K562 (cell line): ENCODE data around the gene ATG7. TPM values are rescaled to one million over a fixed set of nuclear protein-coding genes. Genes with fewer than 3 reads are reported as not detected.

Source experiments
- ARID1B ChIP-seq: fragments of 450-650 bp; IDR thresholded peaks from 2 replicates; pipeline ENCODE4 v1.6.1; 2016; ENCODE audit warnings: antibody characterized with exemption, mild to moderate bottlenecking, inconsistent platforms
- CBFB ChIP-seq: sonication (generic); formaldehyde crosslinking; IDR thresholded peaks from 2 replicates; pipeline ENCODE4 v1.4.0; 2020; ENCODE audit warnings: mild to moderate bottlenecking, missing genetic modification reagents
- ESRRA ChIP-seq: fragments of 450-650 bp; IDR thresholded peaks from 2 replicates; pipeline ENCODE4 v1.6.1; 2014; ENCODE audit warnings: low read depth, mild to moderate bottlenecking, moderate library complexity, borderline replicate concordance
- KHSRP ChIP-seq: fragments of 450-650 bp; IDR thresholded peaks from 2 replicates; pipeline ENCODE4 v1.6.1; 2017
- KLF6 ChIP-seq: fragments of 250-450 bp; sonication (Bioruptor Pico); IDR thresholded peaks from 2 replicates; pipeline ENCODE4 v1.4.0; 2020; ENCODE audit warnings: mild to moderate bottlenecking, moderate library complexity, borderline replicate concordance
- NFE2L1 ChIP-seq: fragments of 450-650 bp; IDR thresholded peaks from 2 replicates; pipeline ENCODE4 v1.6.1; 2016; ENCODE audit warnings: missing genetic modification characterization, low read depth, mild to moderate bottlenecking, missing compliant biosample characterization, moderate library complexity, borderline replicate concordance
- PTTG1 ChIP-seq: fragments of 450-650 bp; IDR thresholded peaks from 2 replicates; pipeline ENCODE4 v1.6.1; 2016; ENCODE audit warnings: low read depth, mild to moderate bottlenecking, missing genetic modification characterization, missing compliant biosample characterization
- PYGO2 ChIP-seq: fragments of 450-650 bp; IDR thresholded peaks from 2 replicates; pipeline ENCODE4 v1.6.1; 2016; ENCODE audit warnings: mild to moderate bottlenecking, missing genetic modification characterization, moderate library complexity, missing compliant biosample characterization
- SAP30 ChIP-seq: fragments of 200-600 bp; sonication (generic); IDR thresholded peaks from 2 replicates; pipeline ENCODE4 v1.6.1; 2012; ENCODE audit warnings: borderline replicate concordance, low read depth, mild to moderate bottlenecking, moderate library complexity, low read length, control low read depth, inconsistent platforms; ENCODE audit not compliant: insufficient read depth, poor library complexity, severe bottlenecking
- SETDB1 ChIP-seq: IDR thresholded peaks from one replicate; pipeline ENCODE4 v1.6.1; 2012; ENCODE audit warnings: low read length, control low read depth, inconsistent platforms
- SRF ChIP-seq, 2 experiments: fragments of 250-450, 450-650 bp in 1 of 2; sonication (Bioruptor Pico) in 1 of 2; sonication (generic) in 1 of 2; formaldehyde crosslinking; IDR thresholded peaks; 2 replicates each; pipeline versions ENCODE4 v1.5.0 to v1.5.1; 2020 to 2022; ENCODE audit warnings: mild to moderate bottlenecking in 1 of 2, missing genetic modification reagents in 1 of 2
- SRSF7 ChIP-seq: fragments of 200-400 bp; formaldehyde crosslinking; optimal IDR thresholded peaks from 2 replicates; pipeline ENCODE3; 2017; ENCODE audit warnings: mild to moderate bottlenecking, low read depth, low read length
- TAF9B ChIP-seq: fragments of 450-650 bp; IDR thresholded peaks from 2 replicates; pipeline ENCODE4 v1.6.1; 2018; ENCODE audit warnings: mild to moderate bottlenecking; ENCODE audit not compliant: partially characterized antibody
- ZKSCAN1 ChIP-seq: fragments of 150-350 bp; IDR thresholded peaks from 2 replicates; pipeline ENCODE4 v1.6.1; 2016; ENCODE audit warnings: low read depth, low read length
- ZNF197 ChIP-seq: fragments of 200-800 bp; sonication (Bioruptor generic); IDR thresholded peaks from 2 replicates; pipeline ENCODE4 v1.6.1; 2016; ENCODE audit warnings: low read depth, missing genetic modification characterization, missing compliant biosample characterization
- ZNF212 ChIP-seq: fragments of 450-650 bp; formaldehyde crosslinking; IDR thresholded peaks from 2 replicates; pipeline ENCODE4 v1.4.0; 2020; ENCODE audit warnings: mild to moderate bottlenecking
- ZNF253 ChIP-seq: fragments of 250-450 bp; sonication (Bioruptor Pico); conservative IDR thresholded peaks from 2 replicates; pipeline ENCODE4 v1.6.1; 2021; ENCODE audit warnings: mild to moderate bottlenecking
- ZNF551 ChIP-seq: fragments of 250-450 bp; sonication (Bioruptor Pico); IDR thresholded peaks from 2 replicates; pipeline ENCODE4 v1.5.0; 2021; ENCODE audit warnings: mild to moderate bottlenecking, moderate library complexity
- ZNF584 ChIP-seq: fragments of 200-800 bp; sonication (Bioruptor generic); IDR thresholded peaks from 2 replicates; pipeline ENCODE4 v1.6.1; 2016; ENCODE audit warnings: low read depth, mild to moderate bottlenecking, missing genetic modification characterization, missing compliant biosample characterization
- polyA plus RNA-seq, 8 experiments: library from polyadenylated mRNA; depleted of rRNA in 4 of 8; stranded (reverse) in 5 of 8; unstranded in 3 of 8; fragments of >200 nt; fragmentation: Nextera tagmentation in 2 of 8; fragmentation: Illumina TruSeq in 1 of 8; extraction: Ambion mirVana in 2 of 8; extraction: Trizol in 1 of 8; gene quantifications; 2 replicates each; pipeline versions ENCODE4 v1.2.1 to v1.2.3, GENCODE V29; 2011 to 2014; ENCODE audit warnings: inconsistent platforms in 1 of 8, missing spikeins in 1 of 8
- total RNA-seq, 7 experiments: library from RNA; depleted of rRNA in 6 of 7; stranded (reverse); fragments of >200 nt in 6 of 7; fragmentation: Illumina TruSeq in 2 of 7; extraction: Trizol in 2 of 7; gene quantifications; 2 replicates each; pipeline versions ENCODE4 v1.2.1 to v1.2.3, GENCODE V29; 2011 to 2021; ENCODE audit warnings: low replicate concordance in 1 of 7
- TF ChIP-seq, protein P1 (sequence below), 2 experiments: fragments of 450-650 bp; IDR thresholded peaks; 2 replicates each; pipeline ENCODE4 v1.6.1; 2016
- TF ChIP-seq, protein P2 (sequence below): fragments of 450-650 bp; formaldehyde crosslinking; conservative IDR thresholded peaks from 2 replicates; pipeline ENCODE4 v1.4.0; 2022; ENCODE audit warnings: mild to moderate bottlenecking, missing genetic modification characterization
- TF ChIP-seq, protein P3 (sequence below), 2 experiments: fragments of 450-650 bp in 1 of 2; sonication (generic) in 1 of 2; formaldehyde crosslinking in 1 of 2; IDR thresholded peaks in 1 of 2; conservative IDR thresholded peaks in 1 of 2; 2 replicates each; pipeline versions ENCODE4 v1.6.1 to v1.8.1; 2016 to 2023; ENCODE audit warnings: mild to moderate bottlenecking in 2 of 2, moderate library complexity in 2 of 2, inconsistent platforms in 1 of 2, missing genetic modification reagents in 1 of 2

Gene ATG7
- total and polyA plus RNA-seq, 9 of the 15 experiments (the other 6 are each of a cell fraction or from before 2014, with no cell fraction given) = 18.3 to 45.3 (median 33.6) TPM

DNA sequence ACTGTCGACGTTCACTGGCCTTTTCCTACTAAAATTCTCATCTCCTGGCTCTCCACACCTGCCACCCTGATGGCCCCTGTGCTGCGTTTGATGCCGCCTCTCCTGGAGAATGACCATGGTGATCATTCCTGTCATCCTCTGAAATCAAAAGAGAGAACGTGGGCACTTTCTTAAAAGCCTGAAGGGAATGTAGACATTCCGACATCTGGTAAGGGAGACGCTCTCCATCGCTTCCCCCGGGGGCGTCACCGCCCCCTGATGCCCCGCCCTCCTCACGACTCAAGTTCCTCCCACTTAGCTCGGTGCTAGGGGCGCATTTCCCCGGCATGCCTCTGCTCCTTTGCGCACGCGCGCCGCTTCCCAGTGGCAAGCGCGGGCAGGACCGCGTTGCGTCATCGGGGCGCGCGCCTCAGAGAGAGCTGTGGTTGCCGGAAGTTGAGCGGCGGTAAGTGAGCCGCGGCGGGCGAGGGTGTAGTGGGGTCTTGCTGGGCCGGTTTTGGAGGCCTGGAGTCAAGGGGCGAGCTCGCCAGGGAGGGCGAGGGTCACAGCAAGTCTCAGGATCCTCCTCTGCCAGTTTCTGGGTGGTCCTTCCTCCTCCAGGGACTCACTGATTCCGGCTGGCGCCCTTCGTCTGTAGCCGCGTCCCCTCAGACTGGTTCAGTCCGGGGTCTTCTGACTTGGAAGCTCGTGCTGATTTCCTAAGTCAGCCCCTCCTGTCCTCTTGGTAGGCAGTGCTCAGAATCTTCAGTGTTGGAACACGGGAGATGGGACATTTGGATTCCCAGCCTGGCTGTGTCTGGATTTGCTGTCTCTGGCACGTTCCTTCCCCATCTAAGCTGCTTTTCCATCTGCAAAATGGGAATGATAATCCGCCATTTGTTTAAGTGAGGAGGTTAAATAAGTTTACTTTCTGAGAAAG, at the start of gene ATG7 (continued):
- TF ChIP-seq, protein P1, sequence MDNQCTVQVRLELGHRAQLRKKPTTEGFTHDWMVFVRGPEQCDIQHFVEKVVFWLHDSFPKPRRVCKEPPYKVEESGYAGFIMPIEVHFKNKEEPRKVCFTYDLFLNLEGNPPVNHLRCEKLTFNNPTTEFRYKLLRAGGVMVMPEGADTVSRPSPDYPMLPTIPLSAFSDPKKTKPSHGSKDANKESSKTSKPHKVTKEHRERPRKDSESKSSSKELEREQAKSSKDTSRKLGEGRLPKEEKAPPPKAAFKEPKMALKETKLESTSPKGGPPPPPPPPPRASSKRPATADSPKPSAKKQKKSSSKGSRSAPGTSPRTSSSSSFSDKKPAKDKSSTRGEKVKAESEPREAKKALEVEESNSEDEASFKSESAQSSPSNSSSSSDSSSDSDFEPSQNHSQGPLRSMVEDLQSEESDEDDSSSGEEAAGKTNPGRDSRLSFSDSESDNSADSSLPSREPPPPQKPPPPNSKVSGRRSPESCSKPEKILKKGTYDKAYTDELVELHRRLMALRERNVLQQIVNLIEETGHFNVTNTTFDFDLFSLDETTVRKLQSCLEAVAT (IDR thresholded peaks at IDR 0.05) = peak in 1 of 2 experiments; percentile 78; a peak in 1 of 4 replicates
- TF ChIP-seq ESRRA (peak; percentile 68; the same call in 1 of the 2 replicates), CBFB (CRISPR knock-in tag) (no peak; the same call in 1 of the 2 replicates), TAF9B (peak; percentile 48), ARID1B (no peak), PTTG1 (tag) (no peak), ZNF551 (no peak), ZNF212 (CRISPR knock-in tag) (no peak), KLF6 (CRISPR knock-in tag) (no peak), ZNF197 (CRISPR knock-in tag) (no peak), ZNF253 (CRISPR knock-in tag) (no peak), ZNF584 (no peak), NFE2L1 (tag) (no peak), PYGO2 (tag) (no peak), KHSRP (peak; percentile 73), SRSF7 (no peak), ZKSCAN1 (0 out of 2 replicates have a peak, but pooled peaks have one; percentile 44), SAP30 (peak; percentile 93), SRF (CRISPR knock-in tag; IDR thresholded peaks at IDR 0.05) (peak in 1 of 2 experiments; percentile 75; a peak in 2 of 4 replicates), SETDB1 (peak; percentile 80)
- TF ChIP-seq, protein P2, sequence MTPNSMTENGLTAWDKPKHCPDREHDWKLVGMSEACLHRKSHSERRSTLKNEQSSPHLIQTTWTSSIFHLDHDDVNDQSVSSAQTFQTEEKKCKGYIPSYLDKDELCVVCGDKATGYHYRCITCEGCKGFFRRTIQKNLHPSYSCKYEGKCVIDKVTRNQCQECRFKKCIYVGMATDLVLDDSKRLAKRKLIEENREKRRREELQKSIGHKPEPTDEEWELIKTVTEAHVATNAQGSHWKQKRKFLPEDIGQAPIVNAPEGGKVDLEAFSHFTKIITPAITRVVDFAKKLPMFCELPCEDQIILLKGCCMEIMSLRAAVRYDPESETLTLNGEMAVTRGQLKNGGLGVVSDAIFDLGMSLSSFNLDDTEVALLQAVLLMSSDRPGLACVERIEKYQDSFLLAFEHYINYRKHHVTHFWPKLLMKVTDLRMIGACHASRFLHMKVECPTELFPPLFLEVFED (CRISPR knock-in tag) = no peak
- TF ChIP-seq, protein P3, sequence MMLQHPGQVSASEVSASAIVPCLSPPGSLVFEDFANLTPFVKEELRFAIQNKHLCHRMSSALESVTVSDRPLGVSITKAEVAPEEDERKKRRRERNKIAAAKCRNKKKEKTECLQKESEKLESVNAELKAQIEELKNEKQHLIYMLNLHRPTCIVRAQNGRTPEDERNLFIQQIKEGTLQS (IDR thresholded peaks at IDR 0.05) = peak; percentile 100
- TF ChIP-seq, protein P3 (CRISPR knock-in tag; conservative IDR thresholded peaks at IDR 0.05) = peak; percentile 100
